ENCODE results near the gene USP15. TPM values are rescaled to one million over a fixed set of nuclear protein-coding genes. Genes with fewer than 3 reads are reported as not detected.

Gene USP15
- total and polyA plus RNA-seq, 2 donors (not counting 3 experiments of a cell fraction or from before 2014, with no cell fraction given): 20.0 to 61.8 TPM

- no TSS peak for BruUV-seq (replicated peaks)
- no peak overlapping the region for H2AFZ ChIP-seq (ENCODE audit: low read depth, low read length)
- H3K27ac ChIP-seq (ENCODE audit: insufficient read depth, low read depth, low read length): no peak overlapping the region
- TF ChIP-seq JUN (IDR thresholded peaks at IDR 0.05; ENCODE audit: borderline replicate concordance, insufficient read depth, insufficient read length, low read depth) (no peak), POLR2A (IDR thresholded peaks at IDR 0.05; ENCODE audit: low read depth, low read length) (no peak), MAX (IDR thresholded peaks at IDR 0.05; ENCODE audit: insufficient read depth, insufficient read length) (no peak), MYC (IDR thresholded peaks at IDR 0.05; ENCODE audit: low read depth, low read length) (no peak), EZH2 (IDR thresholded peaks at IDR 0.05; ENCODE audit: borderline replicate concordance, low read depth, low read length, severe bottlenecking) (no peak), GATA2 (IDR thresholded peaks at IDR 0.05; ENCODE audit: insufficient read depth, insufficient read length, low read depth, low read length) (no peak), FOS (IDR thresholded peaks at IDR 0.05; ENCODE audit: borderline replicate concordance, insufficient read depth, low read length) (no peak), CTCF (IDR thresholded peaks at IDR 0.05; ENCODE audit: extremely low read depth in 1 of 2, insufficient read depth in 1 of 2, low read depth in 1 of 2, low read length in 2 of 2) (no peak), POLR2AphosphoS5 (IDR thresholded peaks at IDR 0.05; ENCODE audit: insufficient read depth, low read depth, low read length) (no peak)
- dilution Hi-C loops (cut with MboI; ENCODE audit: extremely low pct_ligation_motif_present, low sequenced_read_pairs): no loop called here
- ChIA-PET CTCF (interaction anchor here (0.7 to 1.3 kb wide), 2 partner anchors 22 to 581 kb away, joined by 3 read pairs; no protein-coding TSS in a partner anchor), POLR2A (no interaction called here)
- intact Hi-C loops (cut with micrococcal nuclease): no loop called here
- no peaks in the 10 kb centered on the region for H3K4me1 ChIP-seq (ENCODE audit: control insufficient read depth, extremely low read depth, insufficient read depth, low read length)
- H3K4me2 ChIP-seq (ENCODE audit: insufficient read depth, low read length): no peak overlapping the region
- no peaks in the 10 kb centered on the region for H3K79me2 ChIP-seq (ENCODE audit: control insufficient read depth, insufficient read depth, low read length)
- FAIRE-seq (no peak), DNase-seq (ENCODE audit: low read depth, low spot score) (no peak)
- H3K27me3 ChIP-seq (ENCODE audit: control insufficient read depth in 2 of 2, insufficient read depth in 2 of 2, low read length in 2 of 2): no peaks in the 10 kb centered on the region
- H3K4me3 ChIP-seq (replicated peaks in 1 of 3; ENCODE audit: insufficient read depth in 1 of 3, low read depth in 1 of 3, low read length in 3 of 3): no peak overlapping the region
- no peaks in the 10 kb centered on the region for H3K9me1 ChIP-seq (replicated peaks; ENCODE audit: control insufficient read depth, extremely low read depth, insufficient read depth, low read length)
- no peak overlapping the region for H3K9ac ChIP-seq (replicated peaks; ENCODE audit: extremely low read depth, insufficient read depth, low read length)
- no peaks in the 10 kb centered on the region for H4K20me1 ChIP-seq (replicated peaks; ENCODE audit: control insufficient read depth, extremely low read depth, insufficient read depth, low read length)
- no peaks in the 10 kb centered on the region for H3K36me3 ChIP-seq (ENCODE audit: control insufficient read depth in 2 of 2, extremely low read depth in 1 of 2, insufficient read depth in 2 of 2, low read length in 2 of 2)
- no peaks in the 10 kb centered on the region for H3K9me3 ChIP-seq (replicated peaks; ENCODE audit: control insufficient read depth, insufficient read depth, low read length)
Observed at GRCh38 chr12:62232143-62232729, 28.0 kb upstream of the USP15 start.

Measured in endothelial cell of umbilical vein (primary cell).